Breast epithelium (tissue), 4 donors: Measurements from ENCODE around the gene PIK3C2G. TPM values are rescaled to one million over a fixed set of nuclear protein-coding genes. Genes with fewer than 3 reads are reported as not detected.

Source experiments
- DNase-seq, 2 donors: peaks; one replicate each; pipeline ENCODE4 v3.0.0-alpha.2; 2019; ENCODE audit warnings: low spot score in 2 of 2
- H3K27ac ChIP-seq, 2 donors: fragments of 200-600 bp; sonication (generic) in 1 of 2; one replicate each; pipeline ENCODE4 v1.5.1; 2016 to 2019; ENCODE audit warnings: mild to moderate bottlenecking in 1 of 2
- H3K27me3 ChIP-seq, 2 donors: fragments of 200-600 bp; sonication (generic) in 1 of 2; one replicate each; pipeline versions ENCODE4 v1.5.1 to v1.6.0; 2017 to 2019; ENCODE audit warnings: control low read depth in 1 of 2, mild to moderate bottlenecking in 1 of 2
- H3K36me3 ChIP-seq: fragments of 200-600 bp; one replicate; pipeline ENCODE4 v1.5.1; 2019
- H3K4me1 ChIP-seq, 2 donors: fragments of 200-600 bp; sonication (generic); one replicate each; pipeline ENCODE4 v1.5.1; 2016 to 2019; ENCODE audit warnings: control low read depth in 1 of 2
- H3K4me3 ChIP-seq, 3 donors: fragments of 200-600 bp; sonication (generic); 1 replicate in 2 of 3; 2 replicates in 1 of 3; pipeline ENCODE4 v1.5.1; 2016 to 2019; ENCODE audit warnings: mild to moderate bottlenecking in 3 of 3, moderate library complexity in 2 of 3
- H3K9me3 ChIP-seq, 2 donors: fragments of 200-600 bp; sonication (generic) in 1 of 2; one replicate each; pipeline ENCODE4 v1.5.1; 2016 to 2019; ENCODE audit warnings: control low read depth in 1 of 2
- CTCF ChIP-seq, 3 donors: fragments of 450-650 bp; IDR thresholded peaks; one replicate each; pipeline ENCODE4 v1.5.1; 2016 to 2017; ENCODE audit warnings: antibody characterized with exemption in 3 of 3, mild to moderate bottlenecking in 3 of 3, moderate library complexity in 3 of 3
- POLR2A ChIP-seq: fragments of 450-650 bp; IDR thresholded peaks from one replicate; pipeline ENCODE4 v1.6.1; 2016; ENCODE audit warnings: antibody characterized with exemption, mild to moderate bottlenecking, moderate library complexity
- POLR2AphosphoS5 ChIP-seq, 3 donors: sonication (generic); formaldehyde crosslinking; IDR thresholded peaks; one replicate each; pipeline ENCODE4 v1.6.1; 2017; ENCODE audit warnings: antibody characterized with exemption in 3 of 3
- intact Hi-C: fragments of 100-400 bp; cut with DNase I; formaldehyde crosslinking; loops from one replicate; pipeline ENCODE4 v1.15.1; 2023; ENCODE audit warnings: low total_unique reads
- total RNA-seq, 3 donors: library from RNA; depleted of rRNA; stranded (reverse); fragments of >200 nt; gene quantifications; one replicate each; pipeline ENCODE4 v1.1.0, GENCODE V29; 2016

Gene PIK3C2G
- total RNA-seq, 3 donors from 2014 or later: 0.16 to 164 (median 35.1) TPM

DNA sequence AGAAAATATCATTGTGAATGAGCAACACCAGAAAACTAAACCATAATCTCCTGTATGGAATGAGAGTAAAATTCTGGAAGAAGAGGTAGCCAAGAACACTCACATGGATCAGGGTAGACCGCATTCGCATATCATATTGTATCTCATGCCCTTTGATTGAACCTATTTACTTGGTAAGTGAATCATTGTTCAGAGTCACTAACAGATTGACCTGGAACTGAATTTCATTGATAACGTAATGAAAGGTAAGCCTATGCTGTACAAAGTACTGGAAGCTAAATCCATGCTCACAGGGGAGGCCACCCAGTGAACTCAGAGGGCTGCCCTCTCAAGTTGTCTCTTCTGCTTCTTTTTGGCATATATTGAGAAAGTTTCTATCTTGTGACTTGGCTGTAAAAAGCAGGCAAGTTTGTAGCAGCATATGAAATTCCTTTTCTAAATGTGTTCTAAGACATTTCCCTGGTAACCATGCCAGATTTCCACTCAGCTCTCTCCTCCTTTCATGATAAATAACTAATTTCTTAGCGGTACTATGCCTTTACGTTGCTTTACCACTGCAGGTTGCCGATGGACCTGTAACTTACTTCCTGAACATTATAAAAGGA lies 385.1 kb downstream of the PIK3C2G start:
- no peak for TF ChIP-seq CTCF (IDR thresholded peaks at IDR 0.05)
- no peak for TF ChIP-seq POLR2A
- TF ChIP-seq POLR2AphosphoS5 (IDR thresholded peaks at IDR 0.05): no peak
- Histone ChIP-seq H3K27me3 (no peaks in the 10 kb centered on the region), H3K36me3 (no peaks in the 10 kb centered on the region), H3K27ac (no peak overlapping the region), H3K4me1 (no peaks in the 10 kb centered on the region), H3K4me3 (no peak overlapping the region), H3K9me3 (no peaks in the 10 kb centered on the region)
- DNase-seq: no peak
- intact Hi-C loops: no loop called here

- Histone ChIP-seq H3K27ac (no peak overlapping the region), H3K27me3 (no peaks in the 10 kb centered on the region), H3K4me1 (no peaks in the 10 kb centered on the region), H3K9me3 (no peaks in the 10 kb centered on the region), H3K36me3 (no peaks in the 10 kb centered on the region), H3K4me3 (no peak overlapping the region)
- DNase-seq: no peak
- intact Hi-C loops: no loop called here
- no peak for TF ChIP-seq POLR2A
- TF ChIP-seq POLR2AphosphoS5 (IDR thresholded peaks at IDR 0.05): no peak
- no peak for TF ChIP-seq CTCF (IDR thresholded peaks at IDR 0.05)
Measured at GRCh38 chr12:18651525-18651924, 390.2 kb downstream of the PIK3C2G start.

- intact Hi-C loops: no loop called here
- H3K4me1 ChIP-seq: no peaks in the 10 kb centered on the region
- no peak overlapping the region for H3K27ac ChIP-seq
- no peaks in the 10 kb centered on the region for H3K27me3 ChIP-seq
- no peak overlapping the region for H3K4me3 ChIP-seq
- TF ChIP-seq POLR2AphosphoS5 (IDR thresholded peaks at IDR 0.05) (no peak), POLR2A (no peak), CTCF (IDR thresholded peaks at IDR 0.05) (no peak)
- no peaks in the 10 kb centered on the region for H3K36me3 ChIP-seq
- peaks cover 0 to 4% of the 10 kb centered on the region in 2 donors for H3K9me3 ChIP-seq
- no peak for DNase-seq
Measured at GRCh38 chr12:18652596-18652995, 391.3 kb downstream of the PIK3C2G start.

GRCh38 chr12:18653465-18653864 lies 392.1 kb downstream of the PIK3C2G start:
- TF ChIP-seq POLR2AphosphoS5 (IDR thresholded peaks at IDR 0.05) (no peak), CTCF (IDR thresholded peaks at IDR 0.05) (no peak), POLR2A (no peak)
- no peaks in the 10 kb centered on the region for H3K4me1 ChIP-seq
- no peak overlapping the region for H3K4me3 ChIP-seq
- H3K27me3 ChIP-seq: no peaks in the 10 kb centered on the region
- no peak overlapping the region for H3K27ac ChIP-seq
- intact Hi-C loops: no loop called here
- peaks cover 4 to 5% of the 10 kb centered on the region in 2 donors for H3K9me3 ChIP-seq
- DNase-seq: no peak
- H3K36me3 ChIP-seq: no peaks in the 10 kb centered on the region

- intact Hi-C loops: no loop called here
- Histone ChIP-seq H3K9me3 (peaks cover 4 to 14% of the 10 kb centered on the region in 2 donors), H3K27ac (no peak overlapping the region), H3K27me3 (no peaks in the 10 kb centered on the region), H3K36me3 (no peaks in the 10 kb centered on the region), H3K4me1 (no peaks in the 10 kb centered on the region), H3K4me3 (no peak overlapping the region)
- no peak for DNase-seq
- TF ChIP-seq CTCF (IDR thresholded peaks at IDR 0.05) (no peak), POLR2AphosphoS5 (IDR thresholded peaks at IDR 0.05) (no peak), POLR2A (no peak)
Measured at GRCh38 chr12:18655351-18655750, 394.0 kb downstream of the PIK3C2G start.
